ENCODE measurements around the gene TMEM132C.

TMEM132C gene

DNA sequence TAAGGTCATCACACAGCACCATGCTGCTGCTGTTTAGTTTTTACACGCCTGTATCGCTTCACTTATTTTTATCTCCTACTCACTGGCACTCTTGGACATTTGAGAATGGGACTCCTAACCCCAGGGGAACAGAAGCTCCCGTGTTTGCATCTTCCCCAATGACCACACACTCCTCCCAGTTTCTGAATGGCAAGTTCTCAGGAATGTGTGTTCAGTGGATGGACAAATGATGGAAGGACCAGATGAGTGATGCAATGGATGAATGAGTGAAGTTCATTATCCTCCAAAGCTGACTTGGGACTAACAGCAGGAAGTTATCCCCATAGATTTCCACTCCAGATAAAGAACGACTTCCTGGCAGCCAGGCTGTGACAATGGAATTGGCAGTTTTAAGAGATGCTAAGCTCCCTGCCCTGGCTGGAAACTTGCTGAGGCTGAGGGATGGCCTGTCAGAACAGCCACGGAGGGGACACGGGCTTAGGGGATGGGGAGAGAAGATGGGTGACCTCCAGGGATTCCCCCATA lies 325.3 kb downstream of the TMEM132C start:
- TF ChIP-seq, protein P1, sequence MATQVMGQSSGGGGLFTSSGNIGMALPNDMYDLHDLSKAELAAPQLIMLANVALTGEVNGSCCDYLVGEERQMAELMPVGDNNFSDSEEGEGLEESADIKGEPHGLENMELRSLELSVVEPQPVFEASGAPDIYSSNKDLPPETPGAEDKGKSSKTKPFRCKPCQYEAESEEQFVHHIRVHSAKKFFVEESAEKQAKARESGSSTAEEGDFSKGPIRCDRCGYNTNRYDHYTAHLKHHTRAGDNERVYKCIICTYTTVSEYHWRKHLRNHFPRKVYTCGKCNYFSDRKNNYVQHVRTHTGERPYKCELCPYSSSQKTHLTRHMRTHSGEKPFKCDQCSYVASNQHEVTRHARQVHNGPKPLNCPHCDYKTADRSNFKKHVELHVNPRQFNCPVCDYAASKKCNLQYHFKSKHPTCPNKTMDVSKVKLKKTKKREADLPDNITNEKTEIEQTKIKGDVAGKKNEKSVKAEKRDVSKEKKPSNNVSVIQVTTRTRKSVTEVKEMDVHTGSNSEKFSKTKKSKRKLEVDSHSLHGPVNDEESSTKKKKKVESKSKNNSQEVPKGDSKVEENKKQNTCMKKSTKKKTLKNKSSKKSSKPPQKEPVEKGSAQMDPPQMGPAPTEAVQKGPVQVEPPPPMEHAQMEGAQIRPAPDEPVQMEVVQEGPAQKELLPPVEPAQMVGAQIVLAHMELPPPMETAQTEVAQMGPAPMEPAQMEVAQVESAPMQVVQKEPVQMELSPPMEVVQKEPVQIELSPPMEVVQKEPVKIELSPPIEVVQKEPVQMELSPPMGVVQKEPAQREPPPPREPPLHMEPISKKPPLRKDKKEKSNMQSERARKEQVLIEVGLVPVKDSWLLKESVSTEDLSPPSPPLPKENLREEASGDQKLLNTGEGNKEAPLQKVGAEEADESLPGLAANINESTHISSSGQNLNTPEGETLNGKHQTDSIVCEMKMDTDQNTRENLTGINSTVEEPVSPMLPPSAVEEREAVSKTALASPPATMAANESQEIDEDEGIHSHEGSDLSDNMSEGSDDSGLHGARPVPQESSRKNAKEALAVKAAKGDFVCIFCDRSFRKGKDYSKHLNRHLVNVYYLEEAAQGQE (IDR thresholded peaks at IDR 0.05; ENCODE audit: low read depth): no peak
- TF ChIP-seq TEAD4 (IDR thresholded peaks at IDR 0.05): no peak
- no peak for TF ChIP-seq CEBPB (IDR thresholded peaks at IDR 0.05)
- no peak for TF ChIP-seq EGR1 (IDR thresholded peaks at IDR 0.05)
- no peak for TF ChIP-seq MAX (IDR thresholded peaks at IDR 0.05)
- TF ChIP-seq YY1 (IDR thresholded peaks at IDR 0.05; ENCODE audit: low read depth): no peak

DNA sequence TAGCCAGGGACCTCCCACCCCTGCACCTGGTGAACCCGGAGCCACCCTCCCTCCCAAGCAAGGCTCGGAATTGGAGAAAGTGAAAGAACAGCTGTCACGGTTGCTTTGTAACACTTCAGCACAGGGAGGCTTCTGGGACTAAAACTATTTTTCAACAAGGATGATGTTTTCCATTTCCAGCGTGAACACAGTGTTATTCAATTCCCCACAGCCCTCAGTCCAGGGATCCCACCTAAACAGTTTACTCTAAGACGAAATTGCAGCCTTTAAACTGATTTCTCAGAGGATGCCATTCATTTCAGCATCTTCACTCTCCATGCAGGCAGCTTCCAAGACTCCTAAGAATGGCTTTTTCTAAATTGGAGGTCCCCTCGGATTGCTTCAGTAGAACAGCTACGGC lies 327.6 kb downstream of the TMEM132C start:
- TF ChIP-seq, protein P1 (IDR thresholded peaks at IDR 0.05; ENCODE audit: low read depth): no peak
- TF ChIP-seq MAX (IDR thresholded peaks at IDR 0.05): no peak
- TF ChIP-seq CEBPB (IDR thresholded peaks at IDR 0.05): no peak
- no peak for TF ChIP-seq FOXM1 (IDR thresholded peaks at IDR 0.05; ENCODE audit: borderline replicate concordance, low read depth)
- TF ChIP-seq TCF12 (IDR thresholded peaks at IDR 0.05; ENCODE audit: low read depth): no peak
- TF ChIP-seq YY1 (IDR thresholded peaks at IDR 0.05; ENCODE audit: low read depth): no peak
- no peak for TF ChIP-seq EGR1 (IDR thresholded peaks at IDR 0.05)
- TF ChIP-seq ZBTB7A (IDR thresholded peaks at IDR 0.05; ENCODE audit: low read depth): no peak
- no peak for TF ChIP-seq NFIC (IDR thresholded peaks at IDR 0.05)
- no peak for TF ChIP-seq EP300 (IDR thresholded peaks at IDR 0.05; ENCODE audit: borderline replicate concordance)
- no peak for TF ChIP-seq TAF1 (IDR thresholded peaks at IDR 0.05; ENCODE audit: low read depth)
- TF ChIP-seq, protein P2, sequence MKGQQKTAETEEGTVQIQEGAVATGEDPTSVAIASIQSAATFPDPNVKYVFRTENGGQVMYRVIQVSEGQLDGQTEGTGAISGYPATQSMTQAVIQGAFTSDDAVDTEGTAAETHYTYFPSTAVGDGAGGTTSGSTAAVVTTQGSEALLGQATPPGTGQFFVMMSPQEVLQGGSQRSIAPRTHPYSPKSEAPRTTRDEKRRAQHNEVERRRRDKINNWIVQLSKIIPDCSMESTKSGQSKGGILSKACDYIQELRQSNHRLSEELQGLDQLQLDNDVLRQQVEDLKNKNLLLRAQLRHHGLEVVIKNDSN (IDR thresholded peaks at IDR 0.05): no peak

DNA sequence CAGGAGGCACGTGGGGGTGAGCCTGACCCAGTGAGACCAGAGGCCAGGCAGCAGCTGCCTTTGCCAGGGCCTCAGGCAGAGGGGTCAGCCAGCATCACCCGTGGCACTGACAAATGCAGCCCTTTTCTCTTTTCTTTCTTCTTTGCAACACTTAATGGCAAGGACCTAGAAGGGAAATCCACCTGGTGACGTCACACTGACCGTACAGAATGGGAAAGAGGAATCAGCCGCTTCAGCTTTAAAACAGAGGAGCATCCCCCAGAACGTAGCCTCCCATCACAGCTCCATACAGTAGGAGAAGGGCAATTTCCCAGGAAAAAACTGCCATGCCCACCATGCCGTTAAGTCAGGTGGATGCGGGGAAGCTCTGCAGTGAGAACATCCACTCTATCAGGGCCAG lies 328.6 kb downstream of the TMEM132C start:
- TF ChIP-seq EGR1 (IDR thresholded peaks at IDR 0.05): no peak
- no peak for TF ChIP-seq FOXM1 (IDR thresholded peaks at IDR 0.05; ENCODE audit: borderline replicate concordance, low read depth)
- no peak for TF ChIP-seq ZBTB7A (IDR thresholded peaks at IDR 0.05; ENCODE audit: low read depth)
- no peak for TF ChIP-seq TAF1 (IDR thresholded peaks at IDR 0.05; ENCODE audit: low read depth)
- no peak for TF ChIP-seq CREB1 (IDR thresholded peaks at IDR 0.05; ENCODE audit: low read depth)
- TF ChIP-seq, protein P1 (IDR thresholded peaks at IDR 0.05; ENCODE audit: low read depth): no peak
- no peak for TF ChIP-seq NFIC (IDR thresholded peaks at IDR 0.05)
- TF ChIP-seq TEAD4 (IDR thresholded peaks at IDR 0.05): no peak
- TF ChIP-seq YY1 (IDR thresholded peaks at IDR 0.05; ENCODE audit: low read depth): no peak
- no peak for TF ChIP-seq EP300 (IDR thresholded peaks at IDR 0.05; ENCODE audit: borderline replicate concordance)
- no peak for TF ChIP-seq TCF12 (IDR thresholded peaks at IDR 0.05; ENCODE audit: low read depth)
- no peak for TF ChIP-seq RAD21 (IDR thresholded peaks at IDR 0.05; ENCODE audit: low read depth)
- TF ChIP-seq, protein P2 (IDR thresholded peaks at IDR 0.05): no peak
- no peak for TF ChIP-seq MAX (IDR thresholded peaks at IDR 0.05)
- TF ChIP-seq CEBPB (IDR thresholded peaks at IDR 0.05): no peak

- no peak for TF ChIP-seq TAF1 (IDR thresholded peaks at IDR 0.05; ENCODE audit: low read depth)
- TF ChIP-seq EP300 (IDR thresholded peaks at IDR 0.05; ENCODE audit: borderline replicate concordance): no peak
- TF ChIP-seq RAD21 (IDR thresholded peaks at IDR 0.05; ENCODE audit: low read depth): no peak
These were observed 333.9 kb downstream of the TMEM132C start for GRCh38 chr12:128600886-128601285.

All from Ishikawa (cell line).